Adrenal gland (tissue), 12 donors: ENCODE data around the gene ARL10. TPM values are rescaled to one million over a fixed set of nuclear protein-coding genes. Genes with fewer than 3 reads are reported as not detected.

Source experiments
- DNase-seq, 7 donors: peaks; one replicate each; pipeline ENCODE4 v3.0.0-alpha.2; 2019 to 2020
- H3K27ac ChIP-seq, 5 donors: fragments of 200-600 bp; sonication (generic) in 4 of 5; 1 replicate in 3 of 5; 2 replicates in 2 of 5; pipeline versions ENCODE4 v1.5.1 to v1.8.0; 2016 to 2020; ENCODE audit warnings: mild to moderate bottlenecking in 1 of 5
- H3K27me3 ChIP-seq: fragments of 200-600 bp; 2 replicates; pipeline ENCODE4 v1.8.0; 2021
- H3K36me3 ChIP-seq, 2 donors: fragments of 200-600 bp; replicated peaks in 1 of 2; 1 replicate in 1 of 2; 2 replicates in 1 of 2; pipeline versions ENCODE4 v1.5.1 to v1.8.0; 2018 to 2022
- H3K4me1 ChIP-seq, 2 donors: fragments of 200-600 bp; replicated peaks in 1 of 2; 1 replicate in 1 of 2; 2 replicates in 1 of 2; pipeline versions ENCODE4 v1.5.1 to v1.8.0; 2018 to 2021
- H3K4me3 ChIP-seq, 4 donors: fragments of 200-600 bp; sonication (generic) in 3 of 4; one replicate each; pipeline ENCODE4 v1.5.1; 2016 to 2018
- H3K9me3 ChIP-seq, 3 donors: fragments of 200-600 bp; sonication (generic) in 1 of 3; replicated peaks in 1 of 3; 1 replicate in 2 of 3; 2 replicates in 1 of 3; pipeline versions ENCODE4 v1.5.1 to v1.8.0; 2016 to 2021
- POLR2A ChIP-seq, 2 donors: fragments of 450-650 bp; IDR thresholded peaks; one replicate each; pipeline ENCODE4 v1.6.1; 2017; ENCODE audit warnings: antibody characterized with exemption in 2 of 2, mild to moderate bottlenecking in 2 of 2, moderate library complexity in 1 of 2
- WGBS, 4 donors: extraction: QIAGEN DNeasy Blood & Tissue Kit in 2 of 4; methylation state at CpG; one replicate each; pipeline versions ENCODE4 v1.1.5 to v1.1.7; 2013 to 2017; 5-methylcytosine and 5-hydroxymethylcytosine counted together
- intact Hi-C, 2 donors: fragments of 100-400 bp; cut with DNase I; formaldehyde crosslinking; loops; one replicate each; pipeline versions ENCODE4 v1.14.1 to v1.15.0; 2022 to 2023
- polyA plus RNA-seq, 3 donors: library from polyadenylated mRNA; stranded (reverse); fragments of 200-250 nt in 2 of 3; fragments of 350-450 nt in 1 of 3; fragmentation: Illumina TruSeq in 1 of 3; extraction: RNeasy Lipid Tissue Mini Kit (QIAGEN cat#74804) in 1 of 3; gene quantifications; one replicate each; pipeline ENCODE4 v1.2.3, GENCODE V29; 2013 to 2014
- total RNA-seq, 9 donors: library from RNA; depleted of rRNA in 4 of 9; stranded (reverse); fragments of >200 nt in 4 of 9; fragments of 120-200 nt in 1 of 9; fragmentation: NEBNext Ultra II Directional in 1 of 9; extraction: Animal tissue kit (Norgen Biotek cat#: 25700) in 1 of 9; gene quantifications; one replicate each; pipeline versions ENCODE4 v1.1.0 to v1.2.4, GENCODE V29; 2013 to 2023
- TF ChIP-seq, protein P1 (sequence below), 6 experiments: fragments of 450-650 bp in 4 of 6; fragments of 200-600 bp in 2 of 6; sonication (generic) in 1 of 6; IDR thresholded peaks; 1 replicate in 5 of 6; 2 replicates in 1 of 6; pipeline versions ENCODE4 v1.5.1 to v1.8.0; 2016 to 2021; ENCODE audit warnings: antibody characterized with exemption in 6 of 6, mild to moderate bottlenecking in 2 of 6, moderate library complexity in 1 of 6
- donor health status: healthy with polysubstance abuse.
- donor health status: Bipolar disorder and iron deficiency.
- donor health status: DM: yes; HTN: yes; CAD: no.
- donor health status: DM: no; HTN: no; CAD: no.
- donor health status: DM: no; HTN: no; CAD: no.
- donor health status: DM: yes; HTN: yes; CAD: no.

Gene ARL10
- total and polyA plus RNA-seq, 12 donors = 1.6 to 8.8 (median 3.2) TPM

DNA sequence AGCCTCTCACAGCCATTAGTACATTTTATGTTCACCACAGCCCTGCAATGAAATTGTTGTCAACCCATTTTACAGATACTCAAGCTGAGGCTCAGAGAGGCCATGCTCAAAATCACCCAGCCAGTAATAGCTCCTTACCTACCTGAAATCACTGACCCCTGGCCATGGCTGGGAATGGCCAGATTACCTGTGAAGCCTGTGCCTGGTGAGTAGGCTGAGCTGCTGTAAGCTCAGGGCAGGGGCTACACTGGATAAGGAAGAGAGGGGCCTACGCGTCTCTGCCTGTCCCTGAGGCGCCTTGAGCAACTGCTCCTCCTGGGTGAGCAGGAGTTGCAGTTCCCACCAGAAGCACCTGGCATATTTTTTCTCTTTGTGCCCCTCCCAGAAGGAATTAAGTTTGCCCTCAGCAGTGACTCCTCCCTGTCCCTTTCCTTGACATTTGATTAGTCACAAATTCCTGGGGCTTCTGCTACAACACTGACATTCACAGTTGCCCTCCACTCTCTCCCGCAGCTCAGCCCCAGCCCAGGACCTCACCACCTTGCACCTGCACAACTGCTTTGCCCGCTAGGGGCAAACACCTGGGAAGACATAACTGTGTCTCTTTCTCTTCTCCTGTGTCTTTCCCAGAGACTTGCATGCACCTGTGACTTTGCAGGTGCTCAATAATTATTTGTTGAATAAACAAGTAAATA lies 45.3 kb downstream of the ARL10 start:
- Histone ChIP-seq H3K4me3 (no peak overlapping the region), H3K36me3 (peaks cover 0 to 33% of the 10 kb centered on the region in 2 donors), H3K27me3 (no peaks in the 10 kb centered on the region), H3K9me3 (no peaks in the 10 kb centered on the region), H3K27ac (peak overlapping the region in 2 of 5 donors; percentile 54 to 56), H3K4me1 (peaks cover 41 to 53% of the 10 kb centered on the region in 2 donors)
- peak in 3 of 7 donors; percentile 31 to 46 (median 40) for DNase-seq
- peak in 1 of 2 donors; percentile 40 for TF ChIP-seq POLR2A (IDR thresholded peaks at IDR 0.05)
- TF ChIP-seq, protein P1, sequence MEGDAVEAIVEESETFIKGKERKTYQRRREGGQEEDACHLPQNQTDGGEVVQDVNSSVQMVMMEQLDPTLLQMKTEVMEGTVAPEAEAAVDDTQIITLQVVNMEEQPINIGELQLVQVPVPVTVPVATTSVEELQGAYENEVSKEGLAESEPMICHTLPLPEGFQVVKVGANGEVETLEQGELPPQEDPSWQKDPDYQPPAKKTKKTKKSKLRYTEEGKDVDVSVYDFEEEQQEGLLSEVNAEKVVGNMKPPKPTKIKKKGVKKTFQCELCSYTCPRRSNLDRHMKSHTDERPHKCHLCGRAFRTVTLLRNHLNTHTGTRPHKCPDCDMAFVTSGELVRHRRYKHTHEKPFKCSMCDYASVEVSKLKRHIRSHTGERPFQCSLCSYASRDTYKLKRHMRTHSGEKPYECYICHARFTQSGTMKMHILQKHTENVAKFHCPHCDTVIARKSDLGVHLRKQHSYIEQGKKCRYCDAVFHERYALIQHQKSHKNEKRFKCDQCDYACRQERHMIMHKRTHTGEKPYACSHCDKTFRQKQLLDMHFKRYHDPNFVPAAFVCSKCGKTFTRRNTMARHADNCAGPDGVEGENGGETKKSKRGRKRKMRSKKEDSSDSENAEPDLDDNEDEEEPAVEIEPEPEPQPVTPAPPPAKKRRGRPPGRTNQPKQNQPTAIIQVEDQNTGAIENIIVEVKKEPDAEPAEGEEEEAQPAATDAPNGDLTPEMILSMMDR (IDR thresholded peaks at IDR 0.05) = no peak
- intact Hi-C loops = no loop called here
- WGBS, 4 donors = 50 to 69% (median 58%) methylated on average over 4 to 5 of the region's 5 CpGs

DNA sequence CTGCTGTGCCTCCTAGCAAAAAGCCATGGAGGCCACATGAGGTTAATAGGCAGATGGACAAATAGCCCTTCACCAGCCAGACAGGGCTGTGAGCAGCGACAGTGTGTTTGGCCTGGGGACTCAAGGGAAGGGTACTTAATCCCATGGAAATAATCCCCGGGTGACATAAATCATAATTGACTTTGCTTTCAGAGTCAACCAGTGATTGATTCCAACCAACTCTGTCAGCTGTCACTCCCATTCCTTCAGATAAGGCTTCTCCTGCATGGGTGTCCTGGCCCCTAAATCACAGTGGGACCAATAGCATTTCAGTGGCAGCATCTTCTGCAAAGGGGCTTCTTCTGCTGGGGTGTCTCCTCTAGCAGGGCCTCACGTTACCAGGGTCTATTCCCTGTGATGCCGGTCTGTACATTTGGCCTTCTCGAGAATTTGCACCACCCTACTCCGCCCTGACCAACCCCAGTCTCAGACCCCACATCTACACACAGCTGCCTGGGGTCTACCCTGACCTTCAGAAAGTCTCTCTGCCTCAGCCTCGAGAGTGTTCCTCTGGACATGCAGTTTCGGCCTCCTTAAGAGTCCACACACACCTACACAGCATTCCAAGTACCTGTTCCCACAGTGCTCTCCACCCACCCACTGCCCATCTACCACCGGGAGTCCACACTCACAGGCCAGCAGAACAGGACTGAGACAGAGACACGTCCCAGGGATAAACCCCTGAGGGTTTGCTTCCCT lies 47.4 kb downstream of the ARL10 start:
- peak in 1 of 2 donors; percentile 50 for TF ChIP-seq POLR2A (IDR thresholded peaks at IDR 0.05)
- TF ChIP-seq, protein P1 (IDR thresholded peaks at IDR 0.05) = no peak
- no peak overlapping the region for H3K4me3 ChIP-seq
- WGBS, 4 donors = 74 to 83% (median 78%) methylated on average over 9 to 10 of the region's 10 CpGs
- H3K27ac ChIP-seq = peak overlapping the region in 3 of 5 donors; percentile 67 to 82 (median 81)
- intact Hi-C loops = no loop called here
- no peaks in the 10 kb centered on the region for H3K27me3 ChIP-seq
- DNase-seq = peak in 1 of 7 donors; percentile 11
- H3K4me1 ChIP-seq = peaks cover 41 to 61% of the 10 kb centered on the region in 2 donors
- H3K9me3 ChIP-seq = no peaks in the 10 kb centered on the region
- H3K36me3 ChIP-seq = peaks cover 0 to 21% of the 10 kb centered on the region in 2 donors

DNA sequence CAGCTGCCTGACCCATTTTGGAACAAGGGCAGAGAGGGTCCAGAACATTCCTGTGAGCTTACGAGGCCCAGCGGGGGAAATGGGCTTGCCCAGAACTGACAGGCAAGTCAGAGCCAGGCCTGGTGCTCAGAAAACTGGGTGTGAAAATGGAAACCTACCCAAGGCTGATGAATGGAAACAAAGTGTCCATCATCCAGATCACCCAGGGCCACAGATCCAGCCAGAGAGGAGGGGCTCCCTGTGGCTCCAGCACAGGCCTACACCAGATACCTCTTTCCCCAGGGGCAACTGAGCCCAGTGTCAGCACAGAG lies 47.9 kb downstream of the ARL10 start:
- 39 to 44% methylated on average over 2 of the region's 2 CpGs; no CpG with 5 or more reads in 2 of the 4 donors for WGBS, 4 donors
- H3K4me1 ChIP-seq = peaks cover 41 to 61% of the 10 kb centered on the region in 2 donors

DNA sequence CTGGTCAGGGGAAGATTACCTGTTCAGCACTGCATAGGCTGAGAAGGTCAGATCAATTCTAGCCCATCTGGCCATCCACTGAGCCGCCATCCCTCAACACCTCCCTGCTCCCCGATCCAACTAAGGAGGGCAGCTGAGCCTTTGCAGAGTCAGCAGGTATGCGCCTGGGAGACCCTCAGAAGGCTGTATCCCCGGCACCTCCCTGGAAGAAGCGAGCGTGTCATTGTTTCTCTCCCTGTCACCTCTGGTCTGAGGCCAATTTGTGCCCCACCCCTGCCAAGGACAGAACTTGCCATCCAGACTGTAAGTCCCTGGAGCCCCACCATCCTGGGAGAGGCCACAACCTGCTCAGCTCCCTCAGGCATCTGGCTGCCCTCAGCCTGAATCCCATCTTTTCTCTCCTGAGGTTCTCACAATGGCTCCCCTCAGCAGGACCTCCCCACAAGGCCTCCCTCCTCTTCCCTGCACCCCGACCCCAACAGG lies 48.5 kb downstream of the ARL10 start:
- DNase-seq = peak in 2 of 7 donors; percentile 31 to 59
- Histone ChIP-seq H3K4me1 (peaks cover 41 to 61% of the 10 kb centered on the region in 2 donors), H3K4me3 (no peak overlapping the region), H3K9me3 (no peaks in the 10 kb centered on the region), H3K27me3 (no peaks in the 10 kb centered on the region), H3K36me3 (peaks cover 0 to 12% of the 10 kb centered on the region in 2 donors), H3K27ac (peak overlapping the region in 4 of 5 donors; percentile 54 to 82 (median 74))
- TF ChIP-seq, protein P1 (IDR thresholded peaks at IDR 0.05) = no peak
- no peak for TF ChIP-seq POLR2A (IDR thresholded peaks at IDR 0.05)
- intact Hi-C loops = loop anchor here in 1 of 2 donors (2.0 kb wide), 1 partner anchor 25 kb away; the partner anchor contains the start of genes HIGD2A and NOP16
- WGBS, 4 donors = 69 to 75% (median 74%) methylated on average over 7 of the region's 7 CpGs

More for the DNA sequence above, 47.9 kb downstream of the ARL10 start:
- Histone ChIP-seq H3K36me3 (peaks cover 0 to 16% of the 10 kb centered on the region in 2 donors), H3K27ac (peak overlapping the region in 4 of 5 donors; percentile 54 to 82 (median 74)), H3K27me3 (no peaks in the 10 kb centered on the region), H3K4me3 (no peak overlapping the region), H3K9me3 (no peaks in the 10 kb centered on the region)
- TF ChIP-seq POLR2A (IDR thresholded peaks at IDR 0.05) = no peak
- intact Hi-C loops = no loop called here
- DNase-seq = peak; percentile 63 to 92 (median 87)
